GM18861 (cell line): ENCODE measurements around the gene PHRF1.

Source experiments
- ATAC-seq: cut with Tn5 transposase; IDR thresholded peaks from one replicate; pipeline ENCODE4 v1.9.1; 2021; ENCODE audit not compliant: unreplicated experiment

Gene PHRF1

GRCh38 chr11:593347-593746, 17.1 kb downstream of the PHRF1 start:
- ATAC-seq, result no peak

- no peak for ATAC-seq
Measured at GRCh38 chr11:595400-595799, 19.1 kb downstream of the PHRF1 start.

- no peak for ATAC-seq
Measured at GRCh38 chr11:596374-596773, 20.1 kb downstream of the PHRF1 start.

- no peak for ATAC-seq
Measured at GRCh38 chr11:597166-597725, 21.0 kb downstream of the PHRF1 start.

GRCh38 chr11:598005-598680, 21.9 kb downstream of the PHRF1 start:
- no peak for ATAC-seq

GRCh38 chr11:601573-602245, 25.4 kb downstream of the PHRF1 start:
- ATAC-seq, result no peak

- no peak for ATAC-seq
Measured at GRCh38 chr11:603154-603553, 26.9 kb downstream of the PHRF1 start.

- no peak for ATAC-seq
Measured at GRCh38 chr11:605286-606129, 29.2 kb downstream of the PHRF1 start.

GRCh38 chr11:606245-606644, 30.0 kb downstream of the PHRF1 start:
- ATAC-seq, result no peak

- no peak for ATAC-seq
Measured at GRCh38 chr11:607020-607780, 30.9 kb downstream of the PHRF1 start.

GRCh38 chr11:607971-608659, 31.8 kb downstream of the PHRF1 start:
- ATAC-seq, result no peak

- ATAC-seq, result no peak
Measured at GRCh38 chr11:608791-609251, 32.6 kb downstream of the PHRF1 start.

- ATAC-seq, result no peak
Measured at GRCh38 chr11:609341-609811, 33.1 kb downstream of the PHRF1 start.

- ATAC-seq, result no peak
Measured at GRCh38 chr11:610146-610801, 34.0 kb downstream of the PHRF1 start.

GRCh38 chr11:611001-611996, 35.0 kb downstream of the PHRF1 start:
- ATAC-seq, result no peak

GRCh38 chr11:612201-612960, 36.1 kb downstream of the PHRF1 start:
- no peak for ATAC-seq

- ATAC-seq, result no peak
Measured at GRCh38 chr11:612961-613300, 36.7 kb downstream of the PHRF1 start.
